GM19099 (cell line): ENCODE measurements around the gene ROMO1.

Experiments
- POLR2A ChIP-seq: IDR thresholded peaks from 3 replicates; pipeline ENCODE4 v1.6.1; 2011; ENCODE audit warnings: low read depth; ENCODE audit not compliant: insufficient read length; ENCODE audit errors: extremely low read depth

ROMO1 gene

GRCh38 chr20:35700625-35701148 is 1.5 kb downstream of the ROMO1 start:
- TF ChIP-seq POLR2A = peak; percentile 14

GRCh38 chr20:35702051-35702823 is 3.0 kb downstream of the ROMO1 start:
- TF ChIP-seq POLR2A = peak; percentile 7

- TF ChIP-seq POLR2A = peak; percentile 8
Observed at GRCh38 chr20:35702824-35703695, 3.9 kb downstream of the ROMO1 start.

- no peak for TF ChIP-seq POLR2A
Observed at GRCh38 chr20:35704514-35705261, 5.5 kb downstream of the ROMO1 start.

- no peak for TF ChIP-seq POLR2A
Observed at GRCh38 chr20:35708502-35708901, 9.3 kb downstream of the ROMO1 start.

- TF ChIP-seq POLR2A = no peak
Observed at GRCh38 chr20:35709259-35709658, 10.1 kb downstream of the ROMO1 start.

- TF ChIP-seq POLR2A = no peak
Observed at GRCh38 chr20:35710039-35710438, 10.8 kb downstream of the ROMO1 start.

GRCh38 chr20:35710884-35711587 is 11.8 kb downstream of the ROMO1 start:
- no peak for TF ChIP-seq POLR2A

GRCh38 chr20:35711588-35712209 is 12.5 kb downstream of the ROMO1 start:
- TF ChIP-seq POLR2A = no peak

- peak; percentile 10 for TF ChIP-seq POLR2A
Observed at GRCh38 chr20:35713120-35713519, 13.9 kb downstream of the ROMO1 start.

- TF ChIP-seq POLR2A = no peak
Observed at GRCh38 chr20:35714127-35714526, 14.9 kb downstream of the ROMO1 start.

- no peak for TF ChIP-seq POLR2A
Observed at GRCh38 chr20:35715652-35716051, 16.4 kb downstream of the ROMO1 start.

GRCh38 chr20:35716330-35716729 is 17.1 kb downstream of the ROMO1 start:
- TF ChIP-seq POLR2A = no peak
